GM23248 (cell line): ENCODE measurements around the gene G6PC3.

Experiments used
- EZH2 ChIP-seq: fragments of 200-600 bp; sonication (generic); IDR thresholded peaks from 2 replicates; pipeline ENCODE4 v1.6.1; 2018; ENCODE audit warnings: antibody characterized with exemption, mild to moderate bottlenecking; ENCODE audit not compliant: insufficient read depth, poor library complexity, severe bottlenecking
- EZH2phosphoT487 ChIP-seq: fragments of 200-600 bp; sonication (generic); IDR thresholded peaks from 2 replicates; pipeline ENCODE4 v1.6.1; 2018; ENCODE audit warnings: antibody characterized with exemption, moderate library complexity, mild to moderate bottlenecking, low read depth; ENCODE audit not compliant: insufficient read depth

GRCh38 chr17:44083250-44083849 is 12.8 kb downstream of the G6PC3 start:
- TF ChIP-seq EZH2 = no peak
- no peak for TF ChIP-seq EZH2phosphoT487
